ENCODE data around the gene ADGRB3.

The ADGRB3 gene

DNA sequence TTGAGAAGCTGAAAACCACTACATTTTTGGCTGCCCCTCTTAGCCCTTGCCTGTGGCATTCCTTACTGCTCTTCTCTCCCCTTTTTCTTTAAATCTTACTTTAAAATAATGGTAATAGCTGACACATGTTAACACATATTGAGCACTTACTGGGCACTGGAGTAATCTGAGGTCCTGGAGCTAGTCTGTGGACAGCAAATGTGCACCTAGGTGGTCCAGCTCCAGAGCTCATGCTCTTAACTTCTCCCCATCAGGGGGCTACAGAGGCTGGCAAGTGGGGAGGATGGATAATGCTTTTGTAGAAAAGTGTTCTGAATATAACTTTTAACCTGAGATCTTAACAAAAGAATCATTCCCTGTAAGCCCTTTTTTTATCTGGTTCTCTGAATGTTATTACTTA is 74.8 kb downstream of the ADGRB3 start:
- DNase-seq: no peak

- DNase-seq: no peak
Measured at GRCh38 chr6:68710496-68710895, 75.4 kb downstream of the ADGRB3 start.

- DNase-seq: no peak
Measured at GRCh38 chr6:68710916-68711315, 75.8 kb downstream of the ADGRB3 start.

DNA sequence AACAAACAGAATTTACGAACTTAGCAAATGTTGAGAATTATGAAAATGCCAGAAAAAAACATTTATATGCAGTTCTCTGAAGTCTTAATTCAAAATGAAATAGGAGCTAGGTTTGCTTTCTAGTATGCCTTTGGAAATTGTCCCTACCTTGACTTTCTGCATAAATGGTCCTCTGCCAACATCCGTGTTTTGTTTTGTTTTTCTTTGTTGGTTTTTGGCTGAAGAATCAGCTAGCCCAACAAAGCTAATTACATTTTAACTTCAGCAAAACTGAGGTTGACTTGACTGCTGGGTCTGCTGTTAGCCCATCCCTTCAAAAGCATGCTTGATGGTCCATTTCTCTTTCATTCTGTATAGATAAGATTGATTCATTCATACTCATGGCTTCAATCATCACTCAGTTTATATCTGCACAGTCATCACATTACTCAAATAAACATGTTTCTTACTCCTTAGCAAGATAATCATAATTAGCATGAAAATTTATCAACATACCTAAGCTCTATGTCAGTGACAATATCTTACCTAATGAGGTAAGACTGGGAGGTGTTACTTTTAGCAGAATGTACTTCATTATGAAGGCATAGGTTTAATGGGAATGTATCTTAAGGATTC is 76.4 kb downstream of the ADGRB3 start:
- DNase-seq: no peak

- DNase-seq: no peak
Measured at GRCh38 chr6:68716620-68717019, 81.5 kb downstream of the ADGRB3 start.

GRCh38 chr6:68718385-68719073 is 83.4 kb downstream of the ADGRB3 start:
- no peak for DNase-seq

GRCh38 chr6:68719761-68720160 is 84.7 kb downstream of the ADGRB3 start:
- DNase-seq: no peak

- no peak for DNase-seq
Measured at GRCh38 chr6:68722891-68723527, 87.9 kb downstream of the ADGRB3 start.

DNA sequence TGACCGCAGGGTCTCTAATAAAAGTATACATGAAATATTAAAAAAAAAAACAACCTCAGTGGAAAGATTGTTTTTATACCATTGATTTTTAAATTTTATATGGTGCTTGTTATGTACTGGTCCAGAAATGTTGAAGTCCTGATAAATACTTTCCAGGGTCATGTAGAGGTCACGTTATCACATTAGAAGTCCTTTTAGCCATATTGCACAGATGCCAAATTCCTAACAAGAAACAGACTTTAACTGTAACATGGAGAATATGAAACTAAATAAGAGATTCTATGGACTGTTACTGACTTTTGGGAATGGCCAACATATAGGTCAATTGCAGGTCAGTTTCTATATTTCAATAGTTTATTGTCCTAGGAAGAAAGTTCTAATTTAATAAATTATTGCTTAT is 89.0 kb downstream of the ADGRB3 start:
- no peak for DNase-seq

DNA sequence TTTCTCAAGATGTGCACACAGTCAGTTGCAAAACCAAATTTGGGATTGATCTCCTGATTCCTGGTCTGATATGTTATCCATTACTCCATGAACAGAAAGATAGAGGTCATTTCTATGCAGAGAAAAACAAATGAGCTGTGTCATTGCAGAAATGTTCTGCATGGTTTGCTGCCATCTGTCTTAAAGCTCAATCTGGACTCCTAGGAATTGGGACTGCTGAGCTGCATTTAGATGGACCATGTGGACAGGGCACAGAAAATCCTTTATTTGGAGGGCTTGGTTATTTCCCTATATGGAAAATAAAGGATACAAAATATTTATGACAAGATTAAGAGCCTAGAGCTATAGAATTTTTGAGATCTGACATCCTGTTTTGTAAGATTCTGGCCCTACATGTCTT is 91.3 kb downstream of the ADGRB3 start:
- no peak for DNase-seq

GRCh38 chr6:68726992-68727391 is 91.9 kb downstream of the ADGRB3 start:
- DNase-seq: no peak

DNA sequence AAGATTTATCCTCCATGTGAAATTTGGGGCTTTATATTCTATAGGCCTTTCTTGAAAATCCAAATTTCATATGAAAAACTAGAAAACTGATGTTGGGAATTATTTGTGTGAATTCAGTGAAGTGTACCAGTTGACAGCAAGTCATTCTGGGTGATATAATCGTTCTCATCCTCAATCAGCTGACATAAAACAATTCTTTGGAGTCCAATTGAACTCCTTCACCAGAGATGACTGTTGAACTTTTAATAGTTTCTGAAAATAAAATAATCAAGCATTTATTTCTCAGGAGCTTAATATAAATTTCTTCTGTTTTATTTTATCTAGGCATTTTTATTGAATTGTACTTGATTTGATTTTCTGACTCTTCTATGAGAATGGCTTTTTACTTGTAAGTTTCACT is 92.6 kb downstream of the ADGRB3 start:
- no peak for DNase-seq

GRCh38 chr6:68728159-68728979 is 93.3 kb downstream of the ADGRB3 start:
- DNase-seq: peak; percentile 26

GRCh38 chr6:68729377-68729903 is 94.4 kb downstream of the ADGRB3 start:
- DNase-seq: no peak

GRCh38 chr6:68730291-68731054 is 95.4 kb downstream of the ADGRB3 start:
- DNase-seq: no peak

DNA sequence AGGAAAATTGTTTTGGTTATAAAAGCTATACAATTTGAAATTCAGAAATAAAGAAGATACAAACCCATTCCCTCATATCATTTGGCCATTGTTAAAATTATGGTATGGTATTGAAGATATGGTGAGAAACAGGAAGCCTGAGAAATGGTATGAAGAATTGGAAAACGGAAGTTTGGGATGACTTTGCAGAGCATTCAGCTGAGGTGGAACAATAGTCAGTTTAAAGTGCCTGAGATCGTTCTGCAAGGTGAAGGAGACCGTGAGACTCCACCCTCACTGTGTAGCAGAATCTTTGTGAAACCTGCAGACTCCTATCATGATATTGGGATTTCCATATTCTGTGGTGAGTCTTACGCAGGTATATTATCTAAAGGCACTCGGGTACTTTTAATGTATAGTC is 97.3 kb downstream of the ADGRB3 start:
- DNase-seq: no peak

- DNase-seq: no peak
Measured at GRCh38 chr6:68735866-68736265, 100.8 kb downstream of the ADGRB3 start.

DNA sequence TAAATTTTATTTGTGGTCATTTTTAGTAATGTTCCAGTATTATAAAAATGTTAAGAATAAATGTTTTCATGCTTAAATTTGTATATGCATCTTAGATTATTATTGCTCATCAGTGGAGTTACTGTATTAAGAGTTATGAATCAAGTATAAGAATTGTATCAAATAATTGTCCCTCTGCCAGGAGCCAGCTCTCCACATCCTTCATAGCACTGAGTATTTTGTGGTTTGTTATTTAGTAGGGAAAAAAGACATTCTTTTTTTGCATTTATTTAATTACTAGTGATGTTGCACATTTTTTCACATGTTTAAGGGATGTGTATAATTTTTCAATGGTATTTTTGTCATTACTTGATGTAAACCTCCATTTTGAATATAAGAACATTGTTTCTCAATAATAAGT is 102.0 kb downstream of the ADGRB3 start:
- DNase-seq: no peak

DNA sequence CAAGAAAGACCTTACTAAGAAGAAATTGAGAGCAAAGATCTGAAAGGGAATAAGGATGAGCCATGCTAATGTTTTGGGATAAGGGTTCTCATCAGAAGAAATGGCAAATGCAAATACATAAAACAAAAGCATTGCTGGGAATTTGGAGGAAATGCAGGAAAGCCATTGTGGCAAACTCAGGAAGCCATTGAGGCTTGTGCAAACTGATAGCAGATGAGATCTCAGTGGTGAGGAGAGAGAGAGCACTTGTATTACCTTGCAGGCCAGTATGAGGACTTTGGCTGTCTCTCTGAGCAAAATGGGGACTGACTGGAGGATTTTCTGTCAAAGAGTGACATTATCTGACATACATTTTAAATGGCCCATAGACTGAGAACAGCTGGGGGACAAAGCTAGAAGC is 103.0 kb downstream of the ADGRB3 start:
- no peak for DNase-seq

- DNase-seq: no peak
Measured at GRCh38 chr6:68740828-68741500, 105.9 kb downstream of the ADGRB3 start.

GRCh38 chr6:68741501-68742386 is 106.7 kb downstream of the ADGRB3 start:
- no peak for DNase-seq

Data from NCI-H526 treated with DMSO at 0.1 percent for 48 hours (cell line).